ENCODE measurements around the gene OGN.

The OGN gene

GRCh38 chr9:92393686-92394085 lies 10.7 kb downstream of the OGN start:
- no peak overlapping the region for H3K4me3 ChIP-seq (ENCODE audit: low read length)
- H3K27me3 ChIP-seq (ENCODE audit: insufficient read depth, low read length), result no peaks in the 10 kb centered on the region
- no peak overlapping the region for H2AFZ ChIP-seq (ENCODE audit: low read depth, low read length)
- no peaks in the 10 kb centered on the region for H3K9me3 ChIP-seq (ENCODE audit: low read length)
- no peaks in the 10 kb centered on the region for H3K36me3 ChIP-seq (ENCODE audit: insufficient read depth, low read length)
- no peaks in the 10 kb centered on the region for H3K4me1 ChIP-seq (ENCODE audit: insufficient read depth, low read length)

GRCh38 chr9:92392690-92393089 lies 11.7 kb downstream of the OGN start:
- Histone ChIP-seq H3K4me3 (ENCODE audit: low read length) (no peak overlapping the region), H3K4me1 (ENCODE audit: insufficient read depth, low read length) (no peaks in the 10 kb centered on the region), H2AFZ (ENCODE audit: low read depth, low read length) (no peak overlapping the region), H3K9me3 (ENCODE audit: low read length) (no peaks in the 10 kb centered on the region), H3K27me3 (ENCODE audit: insufficient read depth, low read length) (no peaks in the 10 kb centered on the region), H3K36me3 (ENCODE audit: insufficient read depth, low read length) (no peaks in the 10 kb centered on the region)

GRCh38 chr9:92385953-92386352 lies 18.4 kb downstream of the OGN start:
- H3K27me3 ChIP-seq (ENCODE audit: insufficient read depth, low read length), result no peaks in the 10 kb centered on the region
- no peak overlapping the region for H3K4me3 ChIP-seq (ENCODE audit: low read length)
- H3K9me3 ChIP-seq (ENCODE audit: low read length), result no peaks in the 10 kb centered on the region
- no peaks in the 10 kb centered on the region for H3K36me3 ChIP-seq (ENCODE audit: insufficient read depth, low read length)
- no peak overlapping the region for H2AFZ ChIP-seq (ENCODE audit: low read depth, low read length)
- no peaks in the 10 kb centered on the region for H3K4me1 ChIP-seq (ENCODE audit: insufficient read depth, low read length)

- H2AFZ ChIP-seq (ENCODE audit: low read depth, low read length), result no peak overlapping the region
- H3K4me3 ChIP-seq (ENCODE audit: low read length), result no peak overlapping the region
- H3K27me3 ChIP-seq (ENCODE audit: insufficient read depth, low read length), result no peaks in the 10 kb centered on the region
- H3K4me1 ChIP-seq (ENCODE audit: insufficient read depth, low read length), result no peaks in the 10 kb centered on the region
- H3K9me3 ChIP-seq (ENCODE audit: low read length), result no peaks in the 10 kb centered on the region
- no peaks in the 10 kb centered on the region for H3K36me3 ChIP-seq (ENCODE audit: insufficient read depth, low read length)
These were observed 18.9 kb downstream of the OGN start for GRCh38 chr9:92385477-92385876.

- Histone ChIP-seq H3K9me3 (ENCODE audit: low read length) (no peaks in the 10 kb centered on the region), H3K4me1 (ENCODE audit: insufficient read depth, low read length) (no peaks in the 10 kb centered on the region), H3K27me3 (ENCODE audit: insufficient read depth, low read length) (no peaks in the 10 kb centered on the region), H3K4me3 (ENCODE audit: low read length) (no peak overlapping the region), H3K36me3 (ENCODE audit: insufficient read depth, low read length) (no peaks in the 10 kb centered on the region), H2AFZ (ENCODE audit: low read depth, low read length) (no peak overlapping the region)
These were observed 19.4 kb downstream of the OGN start for GRCh38 chr9:92385001-92385400.

GRCh38 chr9:92384375-92384774 lies 20.0 kb downstream of the OGN start:
- no peaks in the 10 kb centered on the region for H3K36me3 ChIP-seq (ENCODE audit: insufficient read depth, low read length)
- H3K4me3 ChIP-seq (ENCODE audit: low read length), result no peak overlapping the region
- no peak overlapping the region for H2AFZ ChIP-seq (ENCODE audit: low read depth, low read length)
- H3K9me3 ChIP-seq (ENCODE audit: low read length), result no peaks in the 10 kb centered on the region
- no peaks in the 10 kb centered on the region for H3K27me3 ChIP-seq (ENCODE audit: insufficient read depth, low read length)
- peaks cover 2% of the 10 kb centered on the region for H3K4me1 ChIP-seq (ENCODE audit: insufficient read depth, low read length)

- H3K4me3 ChIP-seq (ENCODE audit: low read length), result no peak overlapping the region
- peaks cover 6% of the 10 kb centered on the region for H3K4me1 ChIP-seq (ENCODE audit: insufficient read depth, low read length)
- H3K9me3 ChIP-seq (ENCODE audit: low read length), result no peaks in the 10 kb centered on the region
- H3K36me3 ChIP-seq (ENCODE audit: insufficient read depth, low read length), result no peaks in the 10 kb centered on the region
- no peaks in the 10 kb centered on the region for H3K27me3 ChIP-seq (ENCODE audit: insufficient read depth, low read length)
- no peak overlapping the region for H2AFZ ChIP-seq (ENCODE audit: low read depth, low read length)
These were observed 22.6 kb downstream of the OGN start for GRCh38 chr9:92381775-92382174.

GRCh38 chr9:92380603-92381002 lies 23.8 kb downstream of the OGN start:
- Histone ChIP-seq H3K27me3 (ENCODE audit: insufficient read depth, low read length) (no peaks in the 10 kb centered on the region), H3K9me3 (ENCODE audit: low read length) (no peaks in the 10 kb centered on the region), H2AFZ (ENCODE audit: low read depth, low read length) (no peak overlapping the region), H3K4me1 (ENCODE audit: insufficient read depth, low read length) (peaks cover 6% of the 10 kb centered on the region), H3K4me3 (ENCODE audit: low read length) (no peak overlapping the region), H3K36me3 (ENCODE audit: insufficient read depth, low read length) (no peaks in the 10 kb centered on the region)

- Histone ChIP-seq H2AFZ (ENCODE audit: low read depth, low read length) (no peak overlapping the region), H3K4me1 (ENCODE audit: insufficient read depth, low read length) (peaks cover 6% of the 10 kb centered on the region), H3K27me3 (ENCODE audit: insufficient read depth, low read length) (no peaks in the 10 kb centered on the region), H3K9me3 (ENCODE audit: low read length) (no peaks in the 10 kb centered on the region), H3K4me3 (ENCODE audit: low read length) (no peak overlapping the region), H3K36me3 (ENCODE audit: insufficient read depth, low read length) (no peaks in the 10 kb centered on the region)
These were observed 25.4 kb downstream of the OGN start for GRCh38 chr9:92378865-92379560.

- Histone ChIP-seq H3K9me3 (ENCODE audit: low read length) (no peaks in the 10 kb centered on the region), H3K36me3 (ENCODE audit: insufficient read depth, low read length) (no peaks in the 10 kb centered on the region), H3K27me3 (ENCODE audit: insufficient read depth, low read length) (no peaks in the 10 kb centered on the region), H3K4me3 (ENCODE audit: low read length) (no peak overlapping the region), H2AFZ (ENCODE audit: low read depth, low read length) (no peak overlapping the region), H3K4me1 (ENCODE audit: insufficient read depth, low read length) (peaks cover 6% of the 10 kb centered on the region)
These were observed 26.5 kb downstream of the OGN start for GRCh38 chr9:92377876-92378275.

GRCh38 chr9:92373167-92373566 lies 31.2 kb downstream of the OGN start:
- Histone ChIP-seq H3K36me3 (ENCODE audit: insufficient read depth, low read length) (no peaks in the 10 kb centered on the region), H3K4me3 (ENCODE audit: low read length) (no peak overlapping the region), H3K9me3 (ENCODE audit: low read length) (no peaks in the 10 kb centered on the region), H2AFZ (ENCODE audit: low read depth, low read length) (no peak overlapping the region), H3K27me3 (ENCODE audit: insufficient read depth, low read length) (no peaks in the 10 kb centered on the region), H3K4me1 (ENCODE audit: insufficient read depth, low read length) (no peaks in the 10 kb centered on the region)

- H3K4me1 ChIP-seq (ENCODE audit: insufficient read depth, low read length), result no peaks in the 10 kb centered on the region
- no peak overlapping the region for H3K4me3 ChIP-seq (ENCODE audit: low read length)
- H3K36me3 ChIP-seq (ENCODE audit: insufficient read depth, low read length), result no peaks in the 10 kb centered on the region
- H2AFZ ChIP-seq (ENCODE audit: low read depth, low read length), result peak overlapping the region; percentile 0
- H3K27me3 ChIP-seq (ENCODE audit: insufficient read depth, low read length), result no peaks in the 10 kb centered on the region
- no peaks in the 10 kb centered on the region for H3K9me3 ChIP-seq (ENCODE audit: low read length)
These were observed 35.3 kb downstream of the OGN start for GRCh38 chr9:92369075-92369474.

- Histone ChIP-seq H3K4me3 (ENCODE audit: low read length) (no peak overlapping the region), H3K9me3 (ENCODE audit: low read length) (no peaks in the 10 kb centered on the region), H3K4me1 (ENCODE audit: insufficient read depth, low read length) (peaks cover 6% of the 10 kb centered on the region), H2AFZ (ENCODE audit: low read depth, low read length) (no peak overlapping the region), H3K36me3 (ENCODE audit: insufficient read depth, low read length) (no peaks in the 10 kb centered on the region), H3K27me3 (ENCODE audit: insufficient read depth, low read length) (no peaks in the 10 kb centered on the region)
These were observed 44.3 kb downstream of the OGN start for GRCh38 chr9:92360083-92360482.

- Histone ChIP-seq H2AFZ (ENCODE audit: low read depth, low read length) (peak overlapping the region; percentile 82), H3K27me3 (ENCODE audit: insufficient read depth, low read length) (no peaks in the 10 kb centered on the region), H3K9me3 (ENCODE audit: low read length) (no peaks in the 10 kb centered on the region), H3K4me3 (ENCODE audit: low read length) (no peak overlapping the region), H3K4me1 (ENCODE audit: insufficient read depth, low read length) (peaks cover 6% of the 10 kb centered on the region), H3K36me3 (ENCODE audit: insufficient read depth, low read length) (no peaks in the 10 kb centered on the region)
These were observed 44.9 kb downstream of the OGN start for GRCh38 chr9:92359394-92359995.

All from neuron (in vitro differentiated cells).